OCI-LY7 (cell line): ENCODE measurements around the gene TLX3.

Source experiments
- EZH2phosphoT487 ChIP-seq: fragments of 200-600 bp; sonication (generic); IDR thresholded peaks from 2 replicates; pipeline ENCODE4 v1.6.1; 2018; ENCODE audit warnings: low read depth, borderline replicate concordance, mild to moderate bottlenecking, mixed run types, antibody characterized with exemption, low read length, moderate library complexity, mixed read lengths
- TF ChIP-seq, protein P1 (sequence below): fragments of 200-600 bp; sonication (generic); conservative IDR thresholded peaks from 2 replicates; pipeline ENCODE4 v1.5.1; 2014; ENCODE audit warnings: mild to moderate bottlenecking, antibody characterized with exemption, low read length, moderate library complexity, mixed read lengths

DNA sequence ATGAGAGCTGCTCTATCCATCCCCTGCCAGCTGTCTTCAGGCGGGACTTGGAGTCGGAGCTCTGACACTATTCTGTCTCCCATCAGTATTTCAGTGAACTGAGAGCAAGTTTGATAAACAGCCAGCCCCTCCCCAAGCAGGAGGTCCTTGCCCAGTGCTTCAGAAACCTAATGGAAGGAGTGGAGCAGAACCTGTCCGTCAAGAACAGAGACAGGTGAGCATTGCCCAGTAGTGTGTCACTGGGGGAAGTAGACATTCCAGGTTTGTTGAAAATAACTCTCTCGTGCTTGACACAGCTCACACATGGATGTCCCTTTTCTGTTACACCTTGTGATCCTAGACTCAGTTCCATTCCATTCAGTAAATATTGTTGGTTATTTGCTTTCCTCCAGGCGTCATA, 13.2 kb upstream of the TLX3 start:
- TF ChIP-seq, protein P1, sequence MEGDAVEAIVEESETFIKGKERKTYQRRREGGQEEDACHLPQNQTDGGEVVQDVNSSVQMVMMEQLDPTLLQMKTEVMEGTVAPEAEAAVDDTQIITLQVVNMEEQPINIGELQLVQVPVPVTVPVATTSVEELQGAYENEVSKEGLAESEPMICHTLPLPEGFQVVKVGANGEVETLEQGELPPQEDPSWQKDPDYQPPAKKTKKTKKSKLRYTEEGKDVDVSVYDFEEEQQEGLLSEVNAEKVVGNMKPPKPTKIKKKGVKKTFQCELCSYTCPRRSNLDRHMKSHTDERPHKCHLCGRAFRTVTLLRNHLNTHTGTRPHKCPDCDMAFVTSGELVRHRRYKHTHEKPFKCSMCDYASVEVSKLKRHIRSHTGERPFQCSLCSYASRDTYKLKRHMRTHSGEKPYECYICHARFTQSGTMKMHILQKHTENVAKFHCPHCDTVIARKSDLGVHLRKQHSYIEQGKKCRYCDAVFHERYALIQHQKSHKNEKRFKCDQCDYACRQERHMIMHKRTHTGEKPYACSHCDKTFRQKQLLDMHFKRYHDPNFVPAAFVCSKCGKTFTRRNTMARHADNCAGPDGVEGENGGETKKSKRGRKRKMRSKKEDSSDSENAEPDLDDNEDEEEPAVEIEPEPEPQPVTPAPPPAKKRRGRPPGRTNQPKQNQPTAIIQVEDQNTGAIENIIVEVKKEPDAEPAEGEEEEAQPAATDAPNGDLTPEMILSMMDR = no peak
- no peak for TF ChIP-seq EZH2phosphoT487
